GM18870 (cell line): ENCODE data around the gene TMEM97.

ENCODE experiments used
- ATAC-seq: cut with Tn5 transposase; IDR thresholded peaks from one replicate; pipeline ENCODE4 v1.9.1; 2021; ENCODE audit warnings: moderate library complexity; ENCODE audit not compliant: unreplicated experiment

The TMEM97 gene

DNA sequence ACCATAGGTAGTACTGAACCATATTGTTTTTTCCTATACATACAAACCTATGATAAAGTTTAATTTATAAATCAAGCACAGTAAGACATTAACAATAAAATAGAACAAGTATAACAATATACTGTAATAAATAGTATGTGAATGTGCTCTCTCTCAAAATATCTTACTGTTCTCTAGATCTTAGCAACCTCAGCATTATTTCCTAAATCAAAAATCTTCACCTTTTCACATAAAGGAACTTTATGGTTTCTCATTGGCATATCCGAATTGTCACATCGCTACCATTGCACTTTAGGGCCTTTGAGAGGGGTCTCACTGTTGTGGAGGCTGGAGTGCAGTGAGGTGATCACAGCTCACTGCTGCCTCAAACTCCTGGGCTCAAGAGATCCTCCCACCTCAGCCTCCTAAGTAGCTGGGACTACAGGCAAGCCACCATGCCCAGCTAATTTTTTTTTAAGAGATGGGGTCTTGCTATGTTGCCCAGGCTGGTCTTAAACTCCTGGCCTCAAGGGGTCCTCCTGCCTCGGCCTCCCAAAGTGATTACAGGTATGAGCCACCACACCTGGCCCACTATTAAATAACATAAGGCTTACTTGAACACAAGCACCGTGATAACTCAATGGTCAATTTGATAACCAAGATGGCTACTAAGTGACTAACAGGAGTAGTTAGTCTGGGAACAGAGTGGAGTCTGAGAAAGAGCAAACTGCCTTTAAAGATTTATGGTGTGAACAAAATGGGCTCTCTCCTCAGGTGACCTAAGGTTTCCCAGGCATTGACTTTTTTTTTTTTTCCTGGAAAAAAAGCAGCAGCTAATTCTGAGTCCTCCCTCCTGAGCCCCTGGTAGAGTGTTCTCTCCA is 2.9 kb upstream of the TMEM97 start:
- ATAC-seq, result no peak

DNA sequence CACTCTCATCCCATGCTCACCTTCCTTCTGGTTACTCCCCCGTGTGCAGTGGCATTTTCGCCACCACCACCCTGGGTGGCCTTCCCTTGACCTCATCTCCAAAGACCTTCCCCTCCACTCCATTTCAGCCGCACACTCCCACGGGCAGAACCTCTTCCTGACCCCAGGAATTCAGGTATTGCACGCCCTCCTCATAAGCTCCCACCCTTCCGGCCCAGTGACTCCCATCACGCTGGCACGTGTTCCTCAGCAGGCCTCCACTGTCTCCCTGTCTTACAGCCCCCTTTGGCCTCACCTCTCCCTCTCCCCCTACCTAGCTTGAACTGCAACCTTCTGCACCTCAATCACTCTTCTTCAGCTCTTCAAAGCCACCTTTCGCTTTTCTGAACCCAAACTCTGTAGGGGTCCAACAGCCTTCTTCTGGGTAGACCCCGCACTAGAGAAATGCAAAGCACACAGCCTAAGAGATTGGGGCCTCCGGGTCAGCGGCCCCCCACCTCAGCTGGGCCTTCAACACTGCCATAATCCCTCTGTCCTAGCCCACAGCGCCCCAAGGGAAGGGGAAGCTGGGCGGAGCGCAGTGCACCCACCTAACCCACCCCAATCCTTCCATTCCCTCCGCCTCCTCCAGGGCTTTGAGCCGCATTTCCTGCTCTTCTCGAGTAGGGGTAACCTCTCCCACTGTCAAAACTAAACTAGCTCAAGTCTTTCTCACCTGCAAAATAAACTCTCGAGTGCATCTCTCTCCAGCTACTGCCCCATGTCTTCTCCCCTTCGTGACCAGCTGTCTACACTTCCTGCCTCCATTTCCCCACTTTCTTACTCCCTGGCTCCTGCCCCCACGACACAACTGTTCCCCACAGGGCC is 1.7 kb upstream of the TMEM97 start:
- no peak for ATAC-seq

DNA sequence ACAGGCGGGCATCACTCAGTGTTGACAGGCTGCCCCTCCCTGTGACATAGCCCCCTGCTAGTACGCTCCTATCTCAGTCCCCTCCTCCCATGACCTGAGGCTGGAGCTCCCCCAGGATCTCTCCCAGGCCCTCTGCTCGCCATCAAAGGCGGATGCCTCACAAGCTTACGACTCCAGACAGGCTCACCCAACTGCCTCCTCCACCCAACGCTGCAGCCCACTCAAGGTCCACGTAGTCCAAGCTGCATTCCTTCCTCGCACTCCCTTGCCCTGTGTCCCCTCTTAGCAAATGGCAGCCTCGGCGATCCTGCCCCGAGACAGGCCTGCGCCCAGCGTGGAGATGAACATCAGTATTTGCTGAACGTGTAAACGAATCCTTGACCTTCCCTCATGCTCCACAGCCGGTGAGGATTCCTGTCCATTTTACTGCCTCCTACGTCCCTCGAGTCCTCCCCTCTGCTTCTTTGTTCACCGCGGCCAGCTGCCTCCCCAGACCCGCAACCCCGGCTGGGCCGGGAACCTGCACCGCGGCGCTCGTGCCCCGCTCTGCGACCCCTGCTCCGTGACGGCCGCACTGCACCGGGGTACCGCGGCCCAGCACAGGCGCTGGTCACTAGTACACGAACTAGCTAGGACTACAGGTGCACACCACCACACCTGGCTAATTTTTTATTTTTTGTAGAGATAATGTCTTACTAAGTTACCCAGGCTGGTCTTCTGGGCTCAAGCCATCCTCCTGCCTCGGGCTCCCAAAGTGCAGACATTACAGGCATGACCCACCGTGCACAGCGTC is 838 bp upstream of the TMEM97 start:
- ATAC-seq, result peak; percentile 19

DNA sequence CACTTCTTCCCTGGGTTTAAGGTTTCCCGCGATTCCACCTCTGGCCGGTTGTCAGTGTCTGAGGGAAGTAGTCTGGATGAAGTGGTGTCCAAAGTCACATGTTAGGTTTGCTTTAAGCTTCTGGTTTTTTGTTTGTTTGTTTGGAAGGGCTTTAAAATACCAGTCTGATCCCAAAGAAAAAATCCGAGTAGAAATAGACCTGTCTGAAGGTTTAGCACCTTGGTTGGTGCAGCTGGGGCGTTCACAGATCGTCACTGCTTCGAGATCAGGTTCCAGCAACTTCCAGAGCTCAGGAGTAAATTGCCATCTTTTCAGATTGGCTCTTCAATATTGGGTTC is 567 bp downstream of the TMEM97 start:
- ATAC-seq, result no peak

DNA sequence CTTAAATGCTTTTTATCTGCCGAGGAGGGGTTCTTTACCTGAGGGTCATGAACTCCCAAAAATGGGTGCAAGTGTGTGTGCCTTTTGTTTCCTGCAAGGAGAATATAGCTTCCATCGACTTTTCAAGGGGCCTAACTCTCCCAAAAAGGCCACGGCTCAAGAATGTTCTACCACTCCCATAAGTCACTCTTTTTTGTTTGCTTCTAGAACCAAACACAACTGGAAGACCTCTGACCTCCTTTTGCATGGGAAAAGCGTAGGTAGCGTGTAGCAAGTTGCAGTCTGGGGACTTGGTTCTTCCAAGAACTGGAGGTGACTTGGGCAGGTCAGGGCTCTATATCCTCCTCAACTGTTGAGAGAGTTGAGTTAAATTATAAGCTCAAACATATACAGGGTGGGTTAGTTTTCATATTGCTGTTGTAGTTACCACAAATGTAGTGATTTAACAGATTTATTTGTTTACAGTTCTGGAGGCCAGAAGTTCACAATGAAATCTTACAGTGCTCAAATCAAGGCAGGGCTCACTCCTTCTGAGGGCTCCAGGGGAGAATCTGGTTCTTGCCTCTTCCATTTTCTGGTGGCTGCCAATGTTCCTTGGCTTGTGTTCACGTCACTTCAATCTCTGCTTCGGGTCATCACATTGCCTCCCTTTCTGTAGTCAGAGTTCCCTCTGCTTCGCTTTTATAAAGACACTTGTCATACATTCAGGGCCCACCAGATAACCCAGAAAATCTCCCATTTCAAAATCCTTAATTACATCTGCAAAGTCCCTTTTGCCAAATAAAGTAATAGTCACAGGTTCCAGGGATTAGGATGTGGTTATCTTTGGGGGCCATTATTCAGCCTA is 1.4 kb downstream of the TMEM97 start:
- ATAC-seq, result no peak

DNA sequence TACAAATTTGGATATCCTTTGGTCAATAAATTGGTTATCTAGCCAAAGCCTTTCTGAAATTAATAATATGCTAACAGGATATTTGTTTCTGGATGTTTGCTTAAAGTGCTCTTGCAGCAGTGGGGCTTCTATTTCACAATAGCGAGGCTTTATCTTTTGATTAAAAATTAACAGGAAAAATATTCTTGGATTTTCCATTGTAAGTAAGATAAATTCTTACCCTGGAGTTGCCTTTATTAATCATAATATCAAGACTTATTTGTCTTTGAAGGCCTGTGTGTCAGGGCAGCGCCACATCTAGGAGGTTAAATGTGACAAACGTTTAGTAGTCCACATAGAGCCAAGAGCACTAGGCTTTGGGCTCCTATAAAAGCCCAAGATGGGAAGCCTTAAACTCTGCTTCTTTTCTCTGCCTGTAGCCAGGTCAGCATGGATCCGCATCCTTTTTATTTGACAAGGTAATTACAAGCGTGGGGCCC is 5.3 kb downstream of the TMEM97 start:
- no peak for ATAC-seq

DNA sequence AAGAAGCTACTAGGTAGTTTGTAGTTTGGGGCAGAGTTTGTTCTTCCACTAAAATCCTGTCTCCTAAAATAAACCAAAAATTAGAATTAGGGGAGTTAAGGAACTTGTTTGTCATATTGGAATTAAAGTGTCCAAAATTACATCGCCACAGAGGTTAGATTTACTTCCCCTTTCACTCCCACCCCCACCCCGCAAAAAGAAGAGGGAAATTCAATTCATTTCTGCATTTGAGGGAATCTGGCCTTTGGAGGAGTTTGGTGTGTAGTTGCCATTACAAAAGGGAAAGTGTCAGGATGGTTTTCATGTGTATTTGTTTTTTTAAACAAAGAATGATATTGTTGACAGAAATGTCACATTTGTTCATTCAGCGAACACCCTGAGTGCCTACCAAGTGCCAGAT is 5.8 kb downstream of the TMEM97 start:
- no peak for ATAC-seq

DNA sequence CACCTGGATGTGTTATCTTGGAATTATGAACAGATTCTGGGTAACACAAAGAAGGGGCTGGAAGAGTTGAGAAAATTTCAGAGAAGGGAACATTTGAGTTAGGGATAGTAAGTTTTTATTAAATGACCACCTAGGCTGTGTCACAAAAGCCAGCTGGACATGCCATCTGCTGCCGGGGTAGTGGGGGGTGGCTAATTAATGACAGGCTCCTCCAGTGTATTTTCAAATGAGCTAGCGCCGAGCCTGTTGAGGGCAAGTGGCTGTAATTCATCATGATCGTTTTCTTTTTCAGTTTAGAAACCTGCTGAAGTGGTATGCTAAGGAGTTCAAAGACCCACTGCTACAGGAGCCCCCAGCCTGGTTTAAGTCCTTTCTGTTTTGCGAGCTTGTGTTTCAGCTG is 6.2 kb downstream of the TMEM97 start:
- ATAC-seq, result no peak

DNA sequence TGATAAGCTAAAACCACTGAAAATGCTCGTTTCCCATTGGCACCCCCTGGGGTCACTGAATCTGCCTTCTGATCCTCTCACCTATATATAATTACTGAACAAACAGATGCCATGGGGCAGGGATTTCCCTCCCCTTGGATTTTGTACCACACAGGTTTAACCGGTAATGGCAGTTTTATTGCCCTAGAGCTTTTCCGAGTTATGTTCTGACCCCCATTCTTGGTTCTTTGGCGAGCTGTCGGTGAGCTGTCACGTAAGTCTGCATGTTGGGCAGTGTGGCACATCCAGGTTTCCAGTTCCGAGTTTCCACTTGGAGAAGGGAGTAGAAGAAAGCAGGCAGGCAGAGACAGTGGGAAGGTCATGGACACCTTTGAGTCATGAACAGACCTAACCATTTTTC is 7.1 kb downstream of the TMEM97 start:
- ATAC-seq, result no peak

DNA sequence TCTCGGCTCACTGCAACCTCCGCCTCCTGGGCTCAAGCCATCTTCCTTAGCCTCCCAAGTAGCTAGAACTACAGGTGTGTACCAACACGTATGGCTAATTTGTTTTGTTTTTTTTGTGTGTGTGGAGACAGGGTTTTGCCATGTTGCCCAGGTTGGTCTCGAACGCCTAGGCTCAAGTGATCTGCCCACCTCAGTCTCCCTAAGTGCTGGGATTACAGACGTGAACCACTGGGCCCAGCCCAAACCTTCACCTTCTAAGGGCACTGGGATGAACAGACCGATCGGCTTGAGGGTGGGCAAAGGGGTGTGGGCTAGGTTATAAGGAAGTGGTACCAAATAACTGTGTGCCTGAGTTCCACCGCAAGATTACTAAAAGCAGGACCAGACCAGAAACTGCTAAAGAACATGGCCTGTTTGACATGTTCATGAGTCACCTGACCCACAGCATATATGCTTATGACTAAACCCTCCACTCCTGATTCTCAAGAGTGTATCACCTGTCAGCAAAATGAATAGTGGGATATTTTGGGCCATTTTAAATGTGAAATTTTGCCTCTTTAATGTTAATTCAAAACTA is 8.1 kb downstream of the TMEM97 start:
- ATAC-seq, result peak; percentile 45

DNA sequence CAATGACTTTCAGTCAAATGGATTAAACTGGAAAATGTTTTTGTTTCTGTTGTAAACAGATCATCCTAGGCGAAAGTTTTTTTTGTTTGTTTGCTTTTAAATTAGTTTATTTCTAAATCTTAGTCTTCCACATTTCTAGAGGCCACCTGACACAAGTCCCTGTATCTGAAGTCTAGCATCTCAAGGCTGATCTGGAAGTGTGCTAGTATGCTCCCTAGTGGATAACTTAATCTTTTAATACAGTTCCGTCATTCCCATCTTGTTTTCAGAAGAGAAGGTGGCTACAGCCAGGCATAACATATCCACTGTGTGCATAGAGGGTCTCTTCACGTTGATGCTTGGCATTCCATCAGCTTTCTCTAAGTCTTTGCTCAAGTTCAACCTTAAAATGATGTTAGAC is 8.7 kb downstream of the TMEM97 start:
- ATAC-seq, result no peak

DNA sequence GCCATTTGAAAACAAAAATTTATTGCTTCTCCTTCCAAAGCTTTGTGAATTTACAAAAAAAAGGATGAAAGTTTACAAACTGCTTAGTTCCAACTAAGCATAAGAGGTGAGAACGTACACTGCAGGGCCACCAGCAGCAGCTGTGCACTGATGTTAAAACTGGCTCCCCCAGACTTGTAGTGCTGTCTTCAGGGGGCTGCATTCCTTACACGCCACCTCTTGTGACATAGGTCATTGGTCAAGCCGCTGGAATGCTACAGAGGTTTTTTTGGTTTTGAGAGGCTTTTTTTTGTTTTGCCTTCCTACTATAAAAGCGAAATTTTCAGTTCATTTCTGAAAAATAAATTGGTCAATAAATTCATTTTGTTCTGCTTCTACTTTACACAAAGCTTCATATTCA is 9.3 kb downstream of the TMEM97 start:
- ATAC-seq, result no peak

DNA sequence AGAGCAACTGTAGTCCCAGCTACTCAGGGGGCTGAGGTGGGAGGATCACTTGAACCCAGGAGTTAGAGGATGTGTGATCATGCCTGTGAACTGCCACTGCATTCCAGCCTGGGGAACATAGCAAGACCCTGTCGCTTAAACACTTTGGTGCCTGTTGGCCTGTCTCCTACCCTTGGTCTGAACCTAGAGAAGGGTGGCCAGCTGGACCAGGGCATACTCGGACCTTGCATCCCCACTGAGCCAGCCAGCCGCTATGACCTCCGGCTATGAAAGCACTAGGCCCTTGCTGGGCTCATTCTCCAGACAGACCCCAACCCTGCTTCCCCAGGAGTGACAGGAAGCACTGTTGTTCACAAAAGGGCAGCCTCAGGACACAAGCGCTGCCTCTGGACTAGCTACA is 11.7 kb downstream of the TMEM97 start:
- ATAC-seq, result no peak

DNA sequence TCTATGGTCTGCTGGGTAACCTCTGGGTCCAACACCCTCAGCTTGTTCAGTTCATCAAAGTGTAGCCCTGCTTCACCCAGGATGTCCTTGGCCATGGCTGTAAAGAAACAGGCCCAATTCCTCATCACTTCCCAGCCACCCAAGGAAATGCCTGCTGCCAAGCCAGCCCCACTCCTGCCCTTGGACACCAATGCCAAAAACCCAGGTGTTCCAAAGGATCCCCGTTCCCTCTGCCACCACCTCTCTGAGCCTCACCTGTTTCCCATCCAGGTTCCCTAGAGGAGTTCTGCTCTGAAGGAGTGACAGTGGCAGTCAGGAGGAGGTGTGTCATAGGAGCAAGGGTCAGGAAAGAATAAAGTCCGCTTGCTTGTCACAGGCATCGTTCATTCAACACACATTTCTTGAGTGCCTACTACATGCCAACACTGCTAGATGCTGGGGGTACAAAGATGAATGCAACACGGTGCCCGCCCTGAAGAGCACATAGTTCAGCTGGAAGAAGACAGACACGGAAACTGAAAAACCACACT is 13.0 kb downstream of the TMEM97 start:
- no peak for ATAC-seq

DNA sequence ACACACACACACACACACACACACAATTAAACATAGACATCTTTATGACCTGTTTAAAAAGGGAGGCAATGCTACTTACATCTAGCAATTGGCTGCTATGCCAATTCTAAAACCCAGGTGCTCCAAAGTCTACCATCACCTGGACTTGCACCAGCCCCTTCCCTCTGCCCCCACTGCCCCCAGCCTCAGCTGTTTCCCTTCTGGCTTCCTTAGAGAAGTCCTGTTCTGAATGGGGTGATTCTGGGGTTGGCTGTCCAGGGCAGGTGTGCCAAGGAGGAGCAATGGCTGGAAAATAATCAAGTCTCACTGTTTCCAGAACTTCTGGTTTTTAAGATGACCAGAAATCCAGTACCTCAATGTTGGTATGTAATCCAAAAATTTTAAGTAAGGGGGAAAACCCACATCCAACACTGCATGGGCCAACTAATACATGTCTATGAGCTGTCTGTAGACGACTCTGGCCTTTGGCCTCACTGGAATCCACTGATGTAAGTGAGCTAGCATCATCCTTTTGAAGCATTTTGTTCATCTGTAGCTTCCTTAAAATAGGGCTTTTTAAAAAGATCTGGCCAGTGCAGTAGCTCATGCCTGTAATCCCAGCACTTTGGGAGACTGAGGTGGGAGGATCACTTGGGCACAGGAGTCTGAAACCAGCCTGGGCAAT is 14.2 kb downstream of the TMEM97 start:
- ATAC-seq, result no peak

DNA sequence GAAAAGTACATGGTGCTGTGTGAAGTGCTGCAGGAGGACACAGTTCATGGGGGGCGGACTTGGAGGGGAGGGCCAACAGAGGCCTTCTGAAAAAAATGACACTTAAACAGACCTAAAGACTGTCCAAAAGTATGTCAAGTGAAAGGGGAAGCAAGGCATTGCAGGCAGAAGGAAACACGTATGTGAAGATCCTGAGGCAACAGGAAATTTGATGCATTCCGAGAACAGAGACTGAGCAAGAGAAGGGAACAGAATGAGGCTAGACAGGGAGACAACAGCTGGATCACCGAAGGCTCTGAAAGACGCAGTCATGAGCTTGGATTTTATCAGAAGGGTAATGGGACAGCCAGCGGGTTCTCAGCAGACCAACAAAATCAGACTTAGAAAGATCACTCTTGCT is 15.2 kb downstream of the TMEM97 start:
- no peak for ATAC-seq

DNA sequence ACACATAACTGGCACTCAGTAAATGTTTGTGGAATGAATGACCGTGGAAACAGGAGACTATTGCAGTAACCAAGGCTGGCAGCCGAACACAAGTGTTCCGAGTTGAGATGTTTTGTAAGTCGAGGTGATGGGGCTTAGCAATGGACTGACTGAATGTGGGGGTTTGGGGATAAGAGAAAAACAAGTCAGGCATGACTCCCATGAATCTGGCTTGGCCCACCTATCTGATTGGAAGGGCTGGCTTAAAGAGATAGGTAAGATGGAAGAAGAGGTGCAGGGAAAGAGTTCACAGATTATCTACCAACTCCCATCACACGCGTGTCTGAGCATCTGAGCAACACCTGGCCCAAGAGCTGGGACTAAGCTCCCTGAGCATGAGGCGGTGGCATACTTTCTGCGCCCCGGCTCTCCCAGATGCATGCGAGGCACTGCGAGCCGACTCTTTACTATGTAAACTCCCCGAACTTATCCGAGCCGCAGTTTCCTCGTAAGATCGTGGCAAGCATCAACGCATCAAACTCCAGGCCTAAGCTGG is 15.7 kb downstream of the TMEM97 start:
- ATAC-seq, result no peak

DNA sequence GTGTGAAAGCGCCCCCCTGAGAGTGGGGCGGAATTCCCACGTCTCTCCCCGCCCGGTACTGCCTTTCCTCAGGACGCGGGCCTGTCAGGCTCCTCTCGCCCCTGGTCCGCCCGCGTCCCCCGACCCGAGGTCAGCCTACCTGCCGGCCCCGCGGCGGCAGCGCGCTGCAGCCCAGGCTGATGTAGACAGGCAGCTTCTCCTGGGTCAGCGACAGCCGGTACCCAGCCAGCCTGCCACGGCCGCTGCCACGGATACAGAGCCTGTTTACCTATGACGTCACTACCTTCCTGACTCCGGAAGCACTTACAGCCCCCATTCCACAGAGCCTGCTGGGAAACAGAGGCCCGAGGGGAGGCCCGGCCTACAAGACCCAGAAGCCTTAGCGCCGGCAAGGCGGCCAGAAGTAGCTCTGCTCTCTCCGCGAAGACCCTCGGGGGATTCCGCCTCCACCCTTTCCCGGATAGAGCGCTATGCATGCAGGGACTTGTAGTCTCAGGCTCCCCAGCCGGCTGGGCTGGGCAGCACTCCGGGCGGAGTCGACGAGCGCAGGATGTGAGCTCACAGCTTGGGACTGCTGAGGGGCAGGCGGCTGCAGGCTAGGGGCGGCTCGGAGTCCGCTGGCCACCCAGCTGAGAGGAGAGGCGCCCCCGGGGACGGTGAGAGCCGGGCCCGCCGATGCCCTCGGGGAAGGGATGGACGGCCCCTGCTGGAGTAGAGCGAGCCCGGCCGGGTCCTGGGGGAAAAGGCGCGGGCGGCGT is 16.4 kb downstream of the TMEM97 start, which contains the start of the genes IFT20 and TNFAIP1:
Gene IFT20, minus strand, starts transcription at position 272 of the 758 bp plus-strand sequence. CDS start 3,487 bp downstream, outside the sequence.
Gene TNFAIP1, plus strand, starts transcription at position 561 of the 758 bp plus-strand sequence. CDS start 3,761 bp downstream, outside the sequence.
- peak; percentile 93 for ATAC-seq
